Nephron (organoid): ENCODE results near the gene POP4.

Source experiments
- H3K27ac Mint-ChIP-seq, 3 experiments: 2 replicates each; pipeline ENCODE4 v1.8.0; 2020; ENCODE audit warnings: mixed read lengths in 3 of 3, mild to moderate bottlenecking in 2 of 3, moderate library complexity in 1 of 3
- H3K27me3 Mint-ChIP-seq: 2 replicates; pipeline ENCODE4 v1.8.0; 2021; ENCODE audit warnings: low read depth, mild to moderate bottlenecking, moderate library complexity, mixed read lengths
- H3K36me3 Mint-ChIP-seq: 2 replicates; pipeline ENCODE4 v1.8.0; 2020; ENCODE audit warnings: low read depth, mixed read lengths
- H3K4me1 Mint-ChIP-seq: 2 replicates; pipeline ENCODE4 v1.8.0; 2020; ENCODE audit warnings: mixed read lengths
- H3K4me3 Mint-ChIP-seq, 3 experiments: 2 replicates each; pipeline ENCODE4 v1.8.0; 2020; ENCODE audit warnings: mild to moderate bottlenecking in 3 of 3, mixed read lengths in 3 of 3, moderate library complexity in 2 of 3
- H3K9me3 Mint-ChIP-seq: 2 replicates; pipeline ENCODE4 v1.8.0; 2020; ENCODE audit warnings: mixed read lengths
- TF ChIP-seq, protein P1 (sequence below), 3 experiments: fragments of 200-600 bp; sonication (generic); IDR thresholded peaks; one replicate each; pipeline ENCODE4 v1.5.0; 2021; ENCODE audit warnings: antibody characterized with exemption in 3 of 3; ENCODE audit not compliant: unreplicated experiment in 3 of 3

Gene POP4

DNA sequence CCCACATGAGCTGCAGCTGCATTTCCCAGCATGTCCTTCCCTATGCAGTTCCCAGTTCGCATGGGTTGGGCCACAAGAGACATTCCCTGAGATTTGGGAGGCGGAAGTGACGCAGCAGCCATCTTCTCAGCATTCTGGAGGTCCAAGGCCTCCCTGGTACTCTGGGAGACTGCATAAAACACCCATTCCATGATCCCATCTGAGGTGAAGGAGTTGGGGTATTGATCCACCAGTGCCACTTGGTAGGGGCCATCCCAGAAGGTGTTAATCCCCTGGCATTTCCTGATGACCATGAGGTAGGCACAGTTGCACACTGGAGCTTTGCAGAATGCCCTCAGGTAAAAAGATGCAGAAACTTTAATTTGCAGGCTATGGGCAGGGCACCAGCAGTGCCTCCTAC is 25.4 kb downstream of the POP4 start:
- Mint-ChIP-seq H3K4me1 (no peaks in the 10 kb centered on the region), H3K4me3 (no peak overlapping the region), H3K27ac (no peak overlapping the region), H3K36me3 (no peaks in the 10 kb centered on the region), H3K27me3 (no peaks in the 10 kb centered on the region), H3K9me3 (no peaks in the 10 kb centered on the region)
- TF ChIP-seq, protein P1, sequence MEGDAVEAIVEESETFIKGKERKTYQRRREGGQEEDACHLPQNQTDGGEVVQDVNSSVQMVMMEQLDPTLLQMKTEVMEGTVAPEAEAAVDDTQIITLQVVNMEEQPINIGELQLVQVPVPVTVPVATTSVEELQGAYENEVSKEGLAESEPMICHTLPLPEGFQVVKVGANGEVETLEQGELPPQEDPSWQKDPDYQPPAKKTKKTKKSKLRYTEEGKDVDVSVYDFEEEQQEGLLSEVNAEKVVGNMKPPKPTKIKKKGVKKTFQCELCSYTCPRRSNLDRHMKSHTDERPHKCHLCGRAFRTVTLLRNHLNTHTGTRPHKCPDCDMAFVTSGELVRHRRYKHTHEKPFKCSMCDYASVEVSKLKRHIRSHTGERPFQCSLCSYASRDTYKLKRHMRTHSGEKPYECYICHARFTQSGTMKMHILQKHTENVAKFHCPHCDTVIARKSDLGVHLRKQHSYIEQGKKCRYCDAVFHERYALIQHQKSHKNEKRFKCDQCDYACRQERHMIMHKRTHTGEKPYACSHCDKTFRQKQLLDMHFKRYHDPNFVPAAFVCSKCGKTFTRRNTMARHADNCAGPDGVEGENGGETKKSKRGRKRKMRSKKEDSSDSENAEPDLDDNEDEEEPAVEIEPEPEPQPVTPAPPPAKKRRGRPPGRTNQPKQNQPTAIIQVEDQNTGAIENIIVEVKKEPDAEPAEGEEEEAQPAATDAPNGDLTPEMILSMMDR (IDR thresholded peaks at IDR 0.05; ENCODE audit: unreplicated experiment in 3 of 3) = no peak

GRCh38 chr19:29634002-29634401 is 27.9 kb downstream of the POP4 start:
- Mint-ChIP-seq H3K4me3 (no peak overlapping the region), H3K4me1 (no peaks in the 10 kb centered on the region), H3K36me3 (no peaks in the 10 kb centered on the region), H3K27ac (no peak overlapping the region), H3K27me3 (no peaks in the 10 kb centered on the region), H3K9me3 (no peaks in the 10 kb centered on the region)
- TF ChIP-seq, protein P1 (IDR thresholded peaks at IDR 0.05; ENCODE audit: unreplicated experiment in 3 of 3) = no peak

DNA sequence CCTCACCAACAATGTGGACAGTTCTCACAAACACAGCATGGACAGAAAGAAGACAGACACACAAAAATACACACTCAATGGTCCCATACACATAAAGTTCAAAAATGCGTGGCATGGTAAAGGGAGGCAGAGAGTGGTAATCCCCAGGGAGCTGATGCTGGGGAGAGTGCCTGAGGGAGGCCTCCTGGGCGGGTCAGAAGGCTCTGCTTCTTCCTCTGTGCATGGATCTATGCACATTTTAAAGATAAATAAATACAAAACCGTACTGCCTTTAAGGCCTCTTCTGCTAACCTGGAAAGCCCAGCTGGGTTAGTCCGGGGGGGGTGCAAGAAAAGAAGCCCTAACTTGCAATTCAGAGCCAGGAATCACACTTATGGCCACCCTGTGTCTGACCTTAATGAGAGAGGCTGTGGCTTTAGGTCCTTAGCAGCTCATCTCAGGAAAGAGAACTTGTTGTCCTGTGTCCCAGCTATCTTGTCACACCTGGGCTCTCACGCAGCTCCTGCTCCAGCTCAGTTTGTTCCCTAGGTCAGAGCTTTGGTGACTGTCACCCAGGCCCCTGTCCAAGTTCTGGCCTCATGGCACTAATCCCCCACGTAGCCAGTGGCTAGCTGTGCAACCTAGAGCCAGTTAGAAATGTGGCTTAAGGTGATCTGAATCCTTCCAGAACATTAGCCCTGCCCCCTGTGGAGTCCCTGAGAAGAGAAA is 28.5 kb downstream of the POP4 start:
- Mint-ChIP-seq H3K4me1 (no peaks in the 10 kb centered on the region), H3K4me3 (no peak overlapping the region), H3K9me3 (no peaks in the 10 kb centered on the region), H3K36me3 (no peaks in the 10 kb centered on the region), H3K27me3 (no peaks in the 10 kb centered on the region), H3K27ac (no peak overlapping the region)
- TF ChIP-seq, protein P1 (IDR thresholded peaks at IDR 0.05; ENCODE audit: unreplicated experiment in 3 of 3) = no peak

DNA sequence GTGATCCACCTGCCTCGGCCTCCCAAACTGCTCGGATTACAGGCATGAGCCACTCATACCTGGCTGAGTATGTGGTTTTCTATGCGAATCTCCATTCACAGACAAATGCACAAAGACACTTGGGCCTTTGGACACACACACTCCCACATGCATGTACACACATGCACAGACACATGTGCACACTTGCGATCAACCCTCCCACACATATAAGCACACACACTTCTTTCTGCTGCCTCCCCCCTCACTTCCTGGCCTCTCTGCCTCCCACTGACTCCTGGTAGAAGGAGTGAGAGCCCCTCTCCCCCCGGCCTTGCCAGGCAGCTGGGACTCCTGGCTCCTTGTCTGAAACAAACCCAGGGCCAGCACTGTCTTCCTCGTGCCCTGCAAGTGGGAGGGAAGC is 29.9 kb downstream of the POP4 start:
- H3K27me3 Mint-ChIP-seq = peaks cover 5% of the 10 kb centered on the region
- TF ChIP-seq, protein P1 (IDR thresholded peaks at IDR 0.05; ENCODE audit: unreplicated experiment in 3 of 3) = no peak
- no peaks in the 10 kb centered on the region for H3K36me3 Mint-ChIP-seq
- no peaks in the 10 kb centered on the region for H3K4me1 Mint-ChIP-seq
- no peak overlapping the region for H3K4me3 Mint-ChIP-seq
- H3K9me3 Mint-ChIP-seq = no peaks in the 10 kb centered on the region
- H3K27ac Mint-ChIP-seq = peak overlapping the region in 1 of 3 experiments; percentile 37

DNA sequence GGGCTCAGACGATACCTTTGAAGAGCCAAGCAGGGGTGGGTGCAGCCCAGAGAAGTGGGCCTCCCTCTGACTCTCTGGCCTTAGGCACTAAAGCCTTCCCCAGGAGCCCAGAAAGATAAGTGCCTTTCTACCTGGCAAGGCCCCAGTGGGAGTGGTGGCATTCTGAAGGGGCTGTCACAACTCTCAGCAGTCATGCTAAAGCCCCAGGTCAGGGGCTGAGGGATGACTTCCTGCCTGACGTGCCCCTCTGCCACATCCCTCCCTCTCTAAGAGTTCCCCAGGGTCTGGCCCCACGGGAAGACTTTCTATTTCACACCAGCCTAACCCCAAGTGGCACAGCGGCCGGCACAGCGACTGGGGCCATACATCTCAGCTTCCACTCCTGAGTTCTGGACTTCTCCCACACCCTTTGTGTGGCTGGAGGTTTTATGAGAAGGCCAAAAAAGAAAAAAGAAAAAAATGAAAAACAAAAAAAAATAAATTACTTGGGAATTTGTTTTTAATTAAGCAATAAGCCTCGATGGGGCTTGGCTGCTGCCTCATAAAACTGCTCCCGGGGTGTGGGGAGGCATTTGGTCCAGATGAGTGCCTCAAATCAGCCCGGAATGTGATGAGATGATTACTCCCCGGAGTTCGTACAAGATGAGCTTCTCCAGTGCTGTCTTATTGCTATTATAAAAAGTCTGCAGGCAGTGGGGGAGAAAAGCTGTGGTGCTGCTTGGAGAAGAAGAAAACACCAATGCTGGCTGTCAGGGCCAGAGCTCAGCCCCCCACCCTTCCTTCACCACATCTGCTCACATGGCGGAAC is 30.7 kb downstream of the POP4 start:
- Mint-ChIP-seq H3K36me3 (no peaks in the 10 kb centered on the region), H3K4me1 (no peaks in the 10 kb centered on the region), H3K27me3 (peaks cover 9% of the 10 kb centered on the region), H3K27ac (no peak overlapping the region), H3K9me3 (no peaks in the 10 kb centered on the region), H3K4me3 (no peak overlapping the region)
- TF ChIP-seq, protein P1 (IDR thresholded peaks at IDR 0.05; ENCODE audit: unreplicated experiment in 3 of 3) = no peak
